ENCODE data around the gene RHBDL3.

RHBDL3 gene

GRCh38 chr17:32235588-32235987 lies 30.0 kb upstream of the RHBDL3 start:
- Histone ChIP-seq H3K4me3 (ENCODE audit: low read depth in 1 of 2, low read length in 1 of 2) (no peak overlapping the region), H3K27ac (no peak overlapping the region), H3K4me1 (ENCODE audit: control insufficient read depth in 1 of 2, insufficient read depth in 1 of 2, low read depth in 1 of 2, low read length in 1 of 2) (no peaks in the 10 kb centered on the region), H3K36me3 (no peaks in the 10 kb centered on the region), H3K9me3 (no peaks in the 10 kb centered on the region), H3K27me3 (no peaks in the 10 kb centered on the region)
- TF ChIP-seq, protein P1, sequence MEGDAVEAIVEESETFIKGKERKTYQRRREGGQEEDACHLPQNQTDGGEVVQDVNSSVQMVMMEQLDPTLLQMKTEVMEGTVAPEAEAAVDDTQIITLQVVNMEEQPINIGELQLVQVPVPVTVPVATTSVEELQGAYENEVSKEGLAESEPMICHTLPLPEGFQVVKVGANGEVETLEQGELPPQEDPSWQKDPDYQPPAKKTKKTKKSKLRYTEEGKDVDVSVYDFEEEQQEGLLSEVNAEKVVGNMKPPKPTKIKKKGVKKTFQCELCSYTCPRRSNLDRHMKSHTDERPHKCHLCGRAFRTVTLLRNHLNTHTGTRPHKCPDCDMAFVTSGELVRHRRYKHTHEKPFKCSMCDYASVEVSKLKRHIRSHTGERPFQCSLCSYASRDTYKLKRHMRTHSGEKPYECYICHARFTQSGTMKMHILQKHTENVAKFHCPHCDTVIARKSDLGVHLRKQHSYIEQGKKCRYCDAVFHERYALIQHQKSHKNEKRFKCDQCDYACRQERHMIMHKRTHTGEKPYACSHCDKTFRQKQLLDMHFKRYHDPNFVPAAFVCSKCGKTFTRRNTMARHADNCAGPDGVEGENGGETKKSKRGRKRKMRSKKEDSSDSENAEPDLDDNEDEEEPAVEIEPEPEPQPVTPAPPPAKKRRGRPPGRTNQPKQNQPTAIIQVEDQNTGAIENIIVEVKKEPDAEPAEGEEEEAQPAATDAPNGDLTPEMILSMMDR (IDR thresholded peaks at IDR 0.05), result no peak

DNA sequence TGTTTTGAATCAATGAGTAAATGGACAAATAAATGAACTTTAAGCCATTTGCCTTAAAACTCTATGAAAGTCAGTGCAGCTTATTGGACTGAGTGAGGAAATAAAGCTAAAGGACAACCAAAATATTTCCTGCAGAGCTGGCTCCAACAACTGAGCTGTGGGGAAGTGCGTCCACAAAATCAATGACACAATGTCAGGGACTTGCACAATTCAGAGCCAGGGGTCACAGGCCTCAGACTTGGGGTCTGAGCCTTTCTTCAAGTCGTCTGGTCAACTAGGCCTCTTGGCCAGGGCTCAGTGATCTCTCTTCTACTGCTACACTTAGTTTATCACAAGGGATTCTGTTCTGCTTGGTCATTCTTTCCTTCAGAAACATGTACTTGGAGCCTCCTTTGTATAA lies 26.2 kb upstream of the RHBDL3 start:
- TF ChIP-seq, protein P1 (IDR thresholded peaks at IDR 0.05), result no peak
- Histone ChIP-seq H3K4me1 (ENCODE audit: control insufficient read depth in 1 of 2, insufficient read depth in 1 of 2, low read depth in 1 of 2, low read length in 1 of 2) (no peaks in the 10 kb centered on the region), H3K27ac (no peak overlapping the region), H3K9me3 (no peaks in the 10 kb centered on the region), H3K4me3 (ENCODE audit: low read depth in 1 of 2, low read length in 1 of 2) (no peak overlapping the region), H3K27me3 (no peaks in the 10 kb centered on the region), H3K36me3 (no peaks in the 10 kb centered on the region)

DNA sequence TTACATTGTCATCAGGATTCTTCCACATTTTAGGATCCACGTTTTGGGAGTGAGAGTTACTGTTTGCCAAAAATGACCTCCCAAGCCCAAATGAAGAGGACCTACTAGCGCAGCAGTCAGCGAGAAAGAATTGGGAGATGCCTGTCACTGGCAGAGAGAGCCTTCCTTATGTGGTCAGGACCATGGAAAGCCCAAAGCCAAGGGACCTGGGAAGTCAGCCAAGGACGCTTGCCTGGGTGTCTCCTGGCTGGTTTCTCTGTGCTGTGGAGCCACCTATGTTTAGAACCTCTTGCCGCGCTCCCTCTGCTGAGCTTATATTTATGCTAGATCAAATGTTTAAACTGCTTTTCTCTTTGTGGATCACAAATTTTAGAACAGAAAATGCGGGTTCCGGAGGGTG lies 24.9 kb upstream of the RHBDL3 start:
- H3K4me3 ChIP-seq (ENCODE audit: low read depth in 1 of 2, low read length in 1 of 2), result no peak overlapping the region
- H3K4me1 ChIP-seq (ENCODE audit: control insufficient read depth in 1 of 2, insufficient read depth in 1 of 2, low read depth in 1 of 2, low read length in 1 of 2), result peaks cover 0 to 5% of the 10 kb centered on the region in 2 experiments
- H3K27me3 ChIP-seq, result no peaks in the 10 kb centered on the region
- no peak overlapping the region for H3K27ac ChIP-seq
- H3K9me3 ChIP-seq, result no peaks in the 10 kb centered on the region
- H3K36me3 ChIP-seq, result no peaks in the 10 kb centered on the region
- TF ChIP-seq, protein P1 (IDR thresholded peaks at IDR 0.05), result no peak

DNA sequence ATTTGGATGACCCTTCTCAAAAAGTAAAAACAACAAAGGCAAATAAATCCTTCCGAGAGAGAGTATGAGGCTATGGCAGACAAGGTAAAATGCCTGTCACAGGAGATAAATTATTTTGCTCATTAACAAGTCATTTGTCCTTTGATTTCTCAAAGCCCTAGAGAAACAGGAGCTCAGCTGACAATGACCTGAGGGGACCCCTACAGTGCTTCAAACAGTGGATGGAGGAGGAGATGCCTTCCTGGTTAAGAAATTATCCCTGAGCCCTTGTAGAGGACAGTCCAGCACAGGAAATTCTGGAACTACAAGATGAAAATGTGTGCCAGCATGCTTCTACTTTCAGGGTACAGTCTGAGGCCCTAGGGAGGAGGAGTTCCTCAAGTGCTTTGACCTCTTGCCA lies 24.0 kb upstream of the RHBDL3 start:
- no peaks in the 10 kb centered on the region for H3K27me3 ChIP-seq
- H3K4me3 ChIP-seq (ENCODE audit: low read depth in 1 of 2, low read length in 1 of 2), result no peak overlapping the region
- no peaks in the 10 kb centered on the region for H3K9me3 ChIP-seq
- no peaks in the 10 kb centered on the region for H3K36me3 ChIP-seq
- TF ChIP-seq, protein P1 (IDR thresholded peaks at IDR 0.05), result no peak
- no peak overlapping the region for H3K27ac ChIP-seq
- peaks cover 0 to 5% of the 10 kb centered on the region in 2 experiments for H3K4me1 ChIP-seq (ENCODE audit: control insufficient read depth in 1 of 2, insufficient read depth in 1 of 2, low read depth in 1 of 2, low read length in 1 of 2)

DNA sequence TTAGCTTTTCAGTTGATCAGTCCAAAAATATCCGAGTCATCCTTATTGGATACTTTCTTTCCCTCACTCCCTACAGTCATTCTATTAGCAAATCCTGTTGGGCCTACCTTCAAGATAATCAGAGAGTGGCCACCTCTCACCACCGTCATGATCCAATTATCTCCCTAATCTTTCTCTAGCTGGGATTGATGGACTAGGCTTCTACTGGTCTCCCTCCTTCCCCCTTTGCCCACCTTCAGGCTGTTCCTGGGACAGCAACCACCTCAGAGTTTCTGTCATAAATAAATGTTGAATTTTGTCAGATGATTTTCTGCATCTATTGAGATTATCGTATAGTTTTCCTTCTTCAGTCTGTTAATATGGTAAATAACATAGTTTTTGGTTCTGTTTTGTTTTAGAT lies 16.2 kb upstream of the RHBDL3 start:
- Histone ChIP-seq H3K9me3 (no peaks in the 10 kb centered on the region), H3K36me3 (no peaks in the 10 kb centered on the region), H3K4me3 (ENCODE audit: low read depth in 1 of 2, low read length in 1 of 2) (no peak overlapping the region), H3K27me3 (peaks cover 3% of the 10 kb centered on the region), H3K4me1 (ENCODE audit: control insufficient read depth in 1 of 2, insufficient read depth in 1 of 2, low read depth in 1 of 2, low read length in 1 of 2) (peaks cover 0 to 5% of the 10 kb centered on the region in 2 experiments), H3K27ac (no peak overlapping the region)
- TF ChIP-seq, protein P1 (IDR thresholded peaks at IDR 0.05), result no peak

DNA sequence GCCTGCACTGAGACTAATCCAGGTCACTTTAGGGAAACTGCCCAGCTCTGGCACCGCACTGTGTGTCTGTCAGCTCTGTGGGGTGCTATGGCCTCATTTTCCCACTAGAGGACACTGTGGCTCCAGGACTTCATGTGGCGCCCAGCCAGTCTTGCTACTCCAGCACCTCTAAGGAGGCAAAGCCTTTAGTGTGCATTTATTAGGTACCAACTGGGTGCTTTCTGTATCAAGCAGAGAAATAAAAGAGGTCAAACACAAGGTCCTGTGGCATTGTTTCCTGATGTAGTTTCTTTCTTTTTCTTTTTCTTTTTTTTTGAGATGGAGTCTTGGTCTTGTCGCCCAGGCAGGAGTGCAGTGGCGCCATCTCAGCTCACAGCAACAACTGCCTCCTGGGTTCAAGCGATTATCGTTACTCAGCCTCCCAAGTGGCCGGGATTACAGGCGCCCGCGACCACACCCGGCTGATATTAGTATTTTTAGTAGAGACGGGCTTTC lies 12.5 kb upstream of the RHBDL3 start:
- H3K27me3 ChIP-seq, result peaks cover 29% of the 10 kb centered on the region
- no peak overlapping the region for H3K4me3 ChIP-seq (ENCODE audit: low read depth in 1 of 2, low read length in 1 of 2)
- no peaks in the 10 kb centered on the region for H3K36me3 ChIP-seq
- no peaks in the 10 kb centered on the region for H3K4me1 ChIP-seq (ENCODE audit: control insufficient read depth in 1 of 2, insufficient read depth in 1 of 2, low read depth in 1 of 2, low read length in 1 of 2)
- H3K27ac ChIP-seq, result no peak overlapping the region
- TF ChIP-seq, protein P1 (IDR thresholded peaks at IDR 0.05), result peak; percentile 21
- no peaks in the 10 kb centered on the region for H3K9me3 ChIP-seq
